HG03354 (cell line): ENCODE data around the gene CTXN2.

Experiments
- ATAC-seq: cut with Tn5 transposase; IDR thresholded peaks from one replicate; pipeline ENCODE4 v1.9.1; 2021; ENCODE audit warnings: mild to moderate bottlenecking; ENCODE audit not compliant: unreplicated experiment, poor library complexity, severe bottlenecking

CTXN2 gene

GRCh38 chr15:48221261-48221660, 29.8 kb downstream of the CTXN2 start:
- ATAC-seq: no peak

DNA sequence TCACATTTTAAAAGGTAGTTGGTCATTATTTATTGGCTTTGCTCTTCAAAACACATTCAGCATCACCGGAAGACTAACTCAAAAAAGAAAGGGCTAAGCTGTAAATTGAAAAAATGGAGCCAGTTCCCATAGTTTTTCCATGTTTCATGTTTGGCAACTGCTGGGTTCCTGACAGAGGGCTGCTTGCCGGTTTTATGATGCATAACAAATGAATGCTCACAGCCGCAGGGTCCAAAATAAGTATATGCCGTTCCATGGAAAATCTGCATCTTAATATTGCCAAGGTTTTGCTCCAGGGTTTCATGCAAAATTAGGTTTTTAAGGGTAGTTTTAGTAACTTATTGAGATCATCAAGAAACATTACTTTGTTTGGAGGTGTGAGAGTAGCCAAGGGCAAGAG, 30.4 kb downstream of the CTXN2 start:
- ATAC-seq: no peak

DNA sequence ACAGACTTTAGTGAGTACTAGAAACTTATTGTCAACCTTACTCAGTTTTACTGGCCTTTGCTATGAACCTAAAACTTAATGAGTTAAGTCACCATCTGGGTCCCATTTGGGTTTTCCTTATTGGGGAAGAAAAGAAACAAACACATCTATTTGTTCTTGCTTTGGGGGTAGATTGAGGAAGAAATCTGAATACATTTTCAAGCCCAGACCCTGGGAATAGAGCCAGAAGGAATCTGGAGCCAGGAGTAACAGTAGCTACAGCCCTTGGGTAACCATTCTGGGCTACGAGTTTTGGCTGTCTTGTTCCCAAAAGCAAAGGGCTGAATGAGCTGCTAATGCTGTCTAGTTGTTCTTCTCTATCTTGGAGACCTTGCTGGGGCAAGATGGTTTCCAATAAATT, 31.2 kb downstream of the CTXN2 start:
- no peak for ATAC-seq

DNA sequence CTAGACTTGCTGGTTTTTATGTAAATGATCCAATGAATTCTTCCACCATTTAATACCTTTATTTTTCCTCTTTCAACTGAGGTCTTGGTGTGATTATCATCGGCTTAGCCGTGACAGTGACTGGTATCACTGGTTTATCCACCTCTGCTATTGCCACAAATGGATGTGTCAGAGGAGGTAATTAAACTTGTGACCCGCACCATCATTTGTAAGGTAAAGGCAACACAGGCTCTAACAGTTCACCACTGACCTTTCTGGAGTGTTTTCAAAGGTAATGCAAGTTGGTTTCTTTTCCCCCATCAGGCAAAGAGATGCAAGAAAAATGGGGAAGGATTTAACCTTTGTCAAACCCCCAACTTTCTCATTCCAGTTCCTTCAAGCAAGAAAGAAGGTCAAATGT, 34.3 kb downstream of the CTXN2 start:
- ATAC-seq: no peak

DNA sequence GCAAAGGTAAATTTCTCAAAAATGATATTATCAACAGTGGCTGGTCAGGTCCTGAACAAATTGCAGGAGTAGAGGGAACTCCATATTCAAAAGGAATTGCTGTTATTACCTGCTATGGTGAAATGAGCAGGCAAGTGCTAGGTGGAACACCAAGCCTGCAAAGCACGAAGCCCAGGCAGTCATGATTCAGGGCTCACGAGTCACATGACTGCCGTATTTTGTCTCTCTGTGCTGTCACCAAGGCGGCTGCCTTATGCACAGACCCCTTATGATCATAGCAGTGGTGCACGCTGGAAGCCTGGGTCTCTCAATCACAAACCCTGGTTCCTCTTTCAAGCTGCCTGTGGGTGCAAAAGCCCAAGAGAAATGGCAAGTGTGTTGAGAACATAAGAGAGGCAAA, 39.0 kb downstream of the CTXN2 start:
- ATAC-seq: no peak

- no peak for ATAC-seq
These were observed 41.8 kb downstream of the CTXN2 start for GRCh38 chr15:48233246-48233645.

GRCh38 chr15:48239334-48239733, 47.9 kb downstream of the CTXN2 start:
- ATAC-seq: no peak

- ATAC-seq: no peak
These were observed 50.5 kb downstream of the CTXN2 start for GRCh38 chr15:48242015-48242414.

- ATAC-seq: no peak
These were observed 51.1 kb downstream of the CTXN2 start for GRCh38 chr15:48242535-48242934.

GRCh38 chr15:48244921-48245320, 53.5 kb downstream of the CTXN2 start:
- ATAC-seq: no peak

GRCh38 chr15:48248414-48248813, 56.9 kb downstream of the CTXN2 start:
- ATAC-seq: no peak

DNA sequence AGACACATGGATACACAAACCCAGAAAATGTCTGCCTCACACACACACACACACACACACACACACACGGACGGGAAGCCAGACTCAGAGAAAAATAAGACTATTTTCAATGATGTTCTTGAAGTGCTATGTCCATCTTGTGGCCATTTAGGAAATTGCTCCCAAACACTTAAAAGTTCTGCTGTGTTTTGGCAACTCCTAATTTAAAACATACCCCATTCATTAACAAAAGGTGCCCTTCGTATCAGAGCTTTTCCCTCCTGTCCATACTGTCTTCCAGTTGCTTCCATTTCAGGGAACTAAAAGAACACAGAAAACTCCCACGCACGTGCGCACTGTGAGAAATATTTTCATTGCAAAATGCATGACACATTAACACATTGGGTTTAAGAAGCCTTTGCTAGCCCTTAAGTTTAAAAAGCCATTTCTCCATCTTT, 59.2 kb downstream of the CTXN2 start:
- no peak for ATAC-seq

GRCh38 chr15:48253172-48253571, 61.7 kb downstream of the CTXN2 start:
- no peak for ATAC-seq
